Hematopoietic multipotent progenitor cell (in vitro differentiated cells): Measurements from ENCODE around the gene ASB10. TPM values are rescaled to one million over a fixed set of nuclear protein-coding genes. Genes with fewer than 3 reads are reported as not detected.

Experiments used
- DNase-seq, 3 donors: peaks; one replicate each; pipeline ENCODE4 v3.0.0-alpha.2; 2011 to 2015; ENCODE audit warnings: low read depth in 2 of 3, low spot score in 2 of 3
- total RNA-seq: library from RNA; depleted of rRNA; stranded (reverse); fragments of >200 nt; gene quantifications from one replicate; pipeline ENCODE4 v1.2.3, GENCODE V29; 2012

Gene ASB10
- total RNA-seq, 1 donor: not detected

- DNase-seq: peak in 2 of 3 donors; percentile 32 to 38
Measured at GRCh38 chr7:151167197-151167961, 19.7 kb downstream of the ASB10 start, which contains the start of gene GBX1. Gene GBX1 (minus strand): TSS chr7:151167694. CDS start chr7:151167548, 146 bp downstream.

GRCh38 chr7:151166629-151167196 is 20.3 kb downstream of the ASB10 start:
- no peak for DNase-seq

GRCh38 chr7:151161757-151162156 is 25.3 kb downstream of the ASB10 start:
- DNase-seq: no peak

- no peak for DNase-seq
Measured at GRCh38 chr7:151157645-151158329, 29.3 kb downstream of the ASB10 start.

GRCh38 chr7:151152643-151153513 is 34.2 kb downstream of the ASB10 start:
- DNase-seq: no peak

- no peak for DNase-seq
Measured at GRCh38 chr7:151150388-151150787, 36.7 kb downstream of the ASB10 start.

- DNase-seq: no peak
Measured at GRCh38 chr7:151148319-151149259, 38.5 kb downstream of the ASB10 start.

- DNase-seq: no peak
Measured at GRCh38 chr7:151146761-151147160, 40.3 kb downstream of the ASB10 start.

- no peak for DNase-seq
Measured at GRCh38 chr7:151144387-151144786, 42.7 kb downstream of the ASB10 start.

- DNase-seq: no peak
Measured at GRCh38 chr7:151143261-151144015, 43.6 kb downstream of the ASB10 start.

GRCh38 chr7:151142686-151143040 is 44.4 kb downstream of the ASB10 start:
- DNase-seq: peak in 1 of 3 donors; percentile 10

GRCh38 chr7:151141855-151142685 is 45.0 kb downstream of the ASB10 start:
- DNase-seq: no peak

GRCh38 chr7:151141311-151141854 is 45.7 kb downstream of the ASB10 start:
- no peak for DNase-seq

- no peak for DNase-seq
Measured at GRCh38 chr7:151140826-151141225, 46.2 kb downstream of the ASB10 start.

GRCh38 chr7:151139791-151140190 is 47.3 kb downstream of the ASB10 start:
- DNase-seq: no peak

GRCh38 chr7:151139071-151139790 is 47.8 kb downstream of the ASB10 start:
- DNase-seq: no peak

GRCh38 chr7:151138153-151138851 is 48.7 kb downstream of the ASB10 start:
- no peak for DNase-seq
